Lower leg skin (tissue), 3 donors: ENCODE measurements around the gene TLCD1.

Experiments used
- POLR2A ChIP-seq, 2 donors: fragments of 450-650 bp; IDR thresholded peaks; one replicate each; pipeline ENCODE4 v1.6.1; 2016 to 2017; ENCODE audit warnings: antibody characterized with exemption in 2 of 2, mild to moderate bottlenecking in 1 of 2, moderate library complexity in 1 of 2
- TF ChIP-seq, protein P1 (sequence below), 3 donors: fragments of 450-650 bp; IDR thresholded peaks; one replicate each; pipeline ENCODE4 v1.5.1; 2016; ENCODE audit warnings: antibody characterized with exemption in 3 of 3, mild to moderate bottlenecking in 3 of 3, moderate library complexity in 2 of 3

DNA sequence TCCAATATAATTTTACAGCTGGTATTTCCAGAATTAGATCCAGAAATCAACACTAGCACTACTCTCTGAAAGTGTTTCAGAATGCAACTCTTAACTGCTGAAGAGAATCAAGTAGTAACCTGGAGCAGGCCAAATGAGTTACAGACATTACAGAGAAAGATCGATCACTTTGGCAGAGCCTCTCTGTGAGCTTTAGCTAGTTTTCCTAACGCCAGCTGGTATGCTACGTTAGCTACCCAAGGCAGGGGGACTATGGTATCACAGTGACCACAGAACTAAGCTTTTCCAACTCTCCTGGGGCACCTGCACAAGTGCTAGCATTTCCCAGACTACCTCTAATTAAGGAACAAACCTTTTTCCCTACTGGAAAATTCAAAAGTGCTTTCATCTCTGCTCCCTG lies 48.2 kb upstream of the TLCD1 start:
- TF ChIP-seq POLR2A (IDR thresholded peaks at IDR 0.05) = no peak
- TF ChIP-seq, protein P1, sequence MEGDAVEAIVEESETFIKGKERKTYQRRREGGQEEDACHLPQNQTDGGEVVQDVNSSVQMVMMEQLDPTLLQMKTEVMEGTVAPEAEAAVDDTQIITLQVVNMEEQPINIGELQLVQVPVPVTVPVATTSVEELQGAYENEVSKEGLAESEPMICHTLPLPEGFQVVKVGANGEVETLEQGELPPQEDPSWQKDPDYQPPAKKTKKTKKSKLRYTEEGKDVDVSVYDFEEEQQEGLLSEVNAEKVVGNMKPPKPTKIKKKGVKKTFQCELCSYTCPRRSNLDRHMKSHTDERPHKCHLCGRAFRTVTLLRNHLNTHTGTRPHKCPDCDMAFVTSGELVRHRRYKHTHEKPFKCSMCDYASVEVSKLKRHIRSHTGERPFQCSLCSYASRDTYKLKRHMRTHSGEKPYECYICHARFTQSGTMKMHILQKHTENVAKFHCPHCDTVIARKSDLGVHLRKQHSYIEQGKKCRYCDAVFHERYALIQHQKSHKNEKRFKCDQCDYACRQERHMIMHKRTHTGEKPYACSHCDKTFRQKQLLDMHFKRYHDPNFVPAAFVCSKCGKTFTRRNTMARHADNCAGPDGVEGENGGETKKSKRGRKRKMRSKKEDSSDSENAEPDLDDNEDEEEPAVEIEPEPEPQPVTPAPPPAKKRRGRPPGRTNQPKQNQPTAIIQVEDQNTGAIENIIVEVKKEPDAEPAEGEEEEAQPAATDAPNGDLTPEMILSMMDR (IDR thresholded peaks at IDR 0.05) = no peak
